GF-D8 (cell line): ENCODE measurements around the gene EIF3I.

Experiments
- DNase-seq: peaks from one replicate; lab custom pipeline; 2025; lab: John Stamatoyannopoulos, UW

EIF3I gene

GRCh38 chr1:32198237-32199042, 23.8 kb upstream of the EIF3I start:
- DNase-seq = no peak

GRCh38 chr1:32199043-32199716, 23.0 kb upstream of the EIF3I start:
- no peak for DNase-seq

DNA sequence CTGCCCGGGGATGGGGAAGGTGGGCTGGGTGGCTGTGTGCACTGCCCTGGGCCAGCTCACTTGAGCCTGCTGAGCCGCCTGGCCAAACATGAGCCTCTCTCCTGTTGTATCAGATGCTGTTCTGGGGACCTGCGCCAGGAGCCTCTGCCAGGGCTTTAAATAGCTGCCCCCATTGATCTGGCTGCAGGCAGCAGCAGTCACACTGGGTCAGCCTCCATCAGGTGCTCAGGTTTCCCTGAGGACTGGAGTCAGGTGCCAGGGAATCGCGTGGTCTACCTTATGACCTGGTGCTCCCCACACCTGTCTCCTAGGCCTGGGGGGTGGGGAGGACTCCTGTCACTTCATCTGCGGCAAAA, 22.5 kb upstream of the EIF3I start:
- no peak for DNase-seq

DNA sequence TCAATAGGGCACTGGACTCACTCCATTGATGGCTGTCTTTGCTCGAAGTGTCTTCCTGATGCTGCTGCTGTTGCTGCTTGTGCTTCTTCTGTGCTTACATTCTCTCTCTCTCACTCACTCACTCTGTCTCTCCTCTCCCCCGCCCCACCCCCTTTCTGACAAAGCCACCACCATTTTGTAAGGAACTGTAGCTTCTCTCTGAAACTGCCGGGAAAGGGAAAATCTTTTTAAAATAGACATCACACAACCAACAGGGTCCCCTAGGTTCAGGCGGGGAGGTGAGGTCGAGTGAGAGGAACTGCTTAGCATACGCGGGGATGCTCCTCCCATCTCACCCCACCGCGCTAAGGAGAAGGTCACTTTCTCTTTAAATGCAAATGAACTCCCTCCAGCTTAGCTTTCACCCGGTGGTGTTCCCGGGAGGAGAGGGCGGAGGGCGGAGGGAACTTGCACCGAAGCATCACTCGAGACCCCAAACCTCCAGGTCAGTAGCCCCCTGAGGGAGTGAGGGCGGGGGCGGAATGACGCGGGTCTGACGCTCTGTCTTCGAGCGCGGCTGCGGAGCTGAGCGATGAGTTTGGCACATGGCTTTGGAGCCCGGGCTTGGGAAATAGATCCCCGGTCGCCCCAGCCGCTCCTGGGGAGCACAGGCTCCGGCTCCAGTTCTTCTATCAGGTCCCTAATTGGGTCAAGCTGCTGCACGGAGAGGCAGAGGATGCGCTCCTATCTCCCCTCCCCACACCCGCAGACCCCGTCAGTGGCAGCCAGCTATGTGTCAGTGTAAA, 21.8 kb upstream of the EIF3I start, which contains the start of gene CCDC28B:
Gene CCDC28B, plus strand, starts transcription at position 370 of the 785 bp plus-strand sequence. CDS start 1,341 bp downstream, outside the sequence.
- no peak for DNase-seq

- DNase-seq = peak; percentile 14
Measured at GRCh38 chr1:32201011-32201855, 21.0 kb upstream of the EIF3I start.

- DNase-seq = no peak
Measured at GRCh38 chr1:32204943-32205361, 17.3 kb upstream of the EIF3I start.

GRCh38 chr1:32205401-32206370, 16.5 kb upstream of the EIF3I start, which contains the start of gene IQCC:
Gene IQCC (plus strand): TSS chr1:32205671. CDS start chr1:32205682, 11 bp downstream.
- peak; percentile 11 for DNase-seq

- no peak for DNase-seq
Measured at GRCh38 chr1:32208469-32208868, 13.7 kb upstream of the EIF3I start.

- no peak for DNase-seq
Measured at GRCh38 chr1:32208891-32209328, 13.3 kb upstream of the EIF3I start, which contains the start of gene DCDC2B. Gene DCDC2B (plus strand): TSS chr1:32209089. CDS start chr1:32209094, 5 bp downstream.

DNA sequence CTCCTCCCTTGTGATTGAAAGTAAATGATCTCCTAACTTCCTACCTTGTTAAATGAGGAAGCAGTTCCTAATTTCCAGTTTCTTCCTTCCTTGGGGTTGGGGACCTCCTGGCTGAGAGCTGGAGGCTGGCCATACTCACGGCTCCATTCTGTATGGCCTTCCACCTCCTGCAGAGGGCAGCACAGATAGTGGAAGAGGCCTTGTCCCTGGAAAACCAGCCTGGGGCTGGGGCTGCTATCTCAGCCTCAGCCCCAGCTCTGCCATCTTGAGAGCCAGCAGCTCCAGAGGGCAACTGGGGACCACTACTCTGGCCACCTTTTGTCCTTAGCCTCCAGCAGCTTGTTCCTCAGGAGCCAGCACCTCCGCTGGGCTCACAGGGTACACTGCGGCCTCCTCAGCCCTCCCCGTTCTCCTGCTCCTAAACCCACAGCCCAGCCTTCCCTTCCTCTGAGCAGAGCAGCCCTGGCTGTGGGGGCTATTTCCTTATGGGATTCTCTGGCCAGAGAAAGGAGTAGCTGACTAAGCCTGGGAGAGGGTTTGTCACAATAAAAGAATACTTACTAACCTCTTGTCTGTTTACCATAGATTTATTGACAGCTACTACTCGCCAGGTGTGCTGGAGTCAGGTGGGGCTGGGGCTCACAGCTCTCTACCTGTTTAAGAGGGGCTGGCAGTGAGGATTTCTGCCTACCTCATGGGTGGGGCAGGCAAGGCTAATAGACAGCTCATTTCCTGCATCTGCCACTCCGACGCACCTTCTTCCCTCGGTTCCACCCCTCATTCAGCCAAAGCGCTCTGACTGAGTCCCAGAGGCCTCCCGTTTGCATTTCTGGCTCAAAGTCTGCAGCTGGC, 6.4 kb upstream of the EIF3I start:
- no peak for DNase-seq

- no peak for DNase-seq
Measured at GRCh38 chr1:32216566-32216965, 5.6 kb upstream of the EIF3I start.

- DNase-seq = no peak
Measured at GRCh38 chr1:32219022-32219421, 3.2 kb upstream of the EIF3I start.

- no peak for DNase-seq
Measured at GRCh38 chr1:32220746-32221580, 1.2 kb upstream of the EIF3I start.

DNA sequence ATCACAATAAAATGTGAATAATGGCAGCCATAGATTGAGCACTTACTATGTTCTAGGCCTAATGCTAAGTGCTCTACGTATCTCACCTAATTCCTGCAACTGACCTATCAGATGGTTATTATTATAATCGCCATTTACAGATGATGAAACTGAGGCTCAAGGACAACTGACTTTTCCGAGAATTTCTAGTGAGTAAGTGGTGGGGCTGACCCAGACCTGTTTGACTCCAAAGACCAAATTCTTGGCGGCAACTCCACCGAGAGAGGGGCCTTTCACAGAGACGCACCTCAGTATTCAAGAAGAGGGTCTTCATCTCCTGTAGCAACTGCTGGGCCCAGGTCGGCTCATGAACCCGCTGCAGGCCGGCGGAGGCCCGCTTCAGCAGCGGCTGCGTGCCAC, 627 bp upstream of the EIF3I start:
- DNase-seq = no peak

DNA sequence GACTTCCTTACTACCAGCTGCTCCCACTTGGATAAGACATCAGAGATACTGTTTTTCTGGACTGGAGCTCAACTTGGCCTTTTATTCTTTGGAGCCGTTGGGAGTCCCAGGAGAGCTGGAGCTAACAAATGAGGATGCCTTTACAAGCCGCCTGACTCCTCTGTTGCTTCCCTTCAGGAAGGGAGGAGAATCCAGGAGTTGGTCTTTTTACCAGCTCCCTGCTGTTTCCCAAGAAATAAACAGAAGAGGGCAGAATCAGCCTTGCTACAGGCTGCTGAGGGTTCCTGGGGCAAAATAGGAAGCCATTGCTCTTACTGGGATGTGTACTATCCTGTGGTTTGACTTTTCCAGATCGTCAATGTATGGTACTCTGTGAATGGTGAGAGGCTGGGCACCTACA, 1.5 kb downstream of the EIF3I start:
- DNase-seq = no peak

- DNase-seq = no peak
Measured at GRCh38 chr1:32224285-32224684, 2.1 kb downstream of the EIF3I start.

DNA sequence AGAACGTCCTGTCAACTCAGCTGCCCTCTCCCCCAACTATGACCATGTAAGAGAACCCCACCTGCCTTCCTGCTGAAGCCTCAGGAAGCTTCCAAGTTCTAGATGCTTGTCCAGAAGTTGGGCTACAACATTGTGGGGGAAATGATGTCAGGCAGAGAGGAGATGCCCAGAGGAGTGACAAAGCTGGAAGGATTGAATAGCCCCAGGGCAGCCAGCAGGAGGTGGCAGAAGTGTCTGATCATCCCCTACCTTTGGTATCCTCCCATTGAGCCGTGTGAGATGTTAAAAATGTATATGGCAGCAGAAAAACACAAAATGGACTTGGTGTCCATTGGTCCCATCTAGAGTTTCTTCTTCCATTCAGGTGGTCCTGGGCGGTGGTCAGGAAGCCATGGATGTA, 6.6 kb downstream of the EIF3I start:
- no peak for DNase-seq

GRCh38 chr1:32231843-32232432, 9.7 kb downstream of the EIF3I start:
- no peak for DNase-seq
